CD14-positive monocyte (primary cell): Measurements from ENCODE around the gene IL1B. TPM values are rescaled to one million over a fixed set of nuclear protein-coding genes. Genes with fewer than 3 reads are reported as not detected.

Source experiments
- DNase-seq, 3 donors: peaks; one replicate each; pipeline ENCODE4 v3.0.0-alpha.2; 2011 to 2022
- H2AFZ ChIP-seq: 2 replicates; pipeline ENCODE4 v1.6.0; 2012; ENCODE audit warnings: mild to moderate bottlenecking, low read depth, low read length, inconsistent platforms; ENCODE audit not compliant: insufficient read depth, poor library complexity, severe bottlenecking
- H3K27ac ChIP-seq, 2 donors: 1 replicate in 1 of 2; 2 replicates in 1 of 2; pipeline ENCODE4 v1.5.1; 2012 to 2013; ENCODE audit warnings: low read length in 2 of 2, control low read depth in 1 of 2, inconsistent platforms in 1 of 2, low read depth in 1 of 2, mild to moderate bottlenecking in 1 of 2
- H3K27me3 ChIP-seq, 2 donors: one replicate each; pipeline versions ENCODE4 v1.6.0 to v1.6.1; 2011 to 2013; ENCODE audit warnings: low read length in 2 of 2; ENCODE audit not compliant: control insufficient read depth in 2 of 2, insufficient read depth in 2 of 2
- H3K36me3 ChIP-seq, 2 donors: replicated peaks in 1 of 2; 1 replicate in 1 of 2; 2 replicates in 1 of 2; pipeline versions ENCODE4 v1.5.1 to v1.6.1; 2012 to 2013; ENCODE audit warnings: low read length in 2 of 2, control low read depth in 1 of 2, inconsistent platforms in 1 of 2, mild to moderate bottlenecking in 1 of 2; ENCODE audit not compliant: insufficient read depth in 2 of 2, control insufficient read depth in 1 of 2
- H3K4me1 ChIP-seq, 2 donors: 1 replicate in 1 of 2; 2 replicates in 1 of 2; pipeline versions ENCODE4 v1.5.1 to v1.6.1; 2012 to 2013; ENCODE audit warnings: low read length in 2 of 2, control low read depth in 1 of 2, inconsistent platforms in 1 of 2, mild to moderate bottlenecking in 1 of 2, moderate library complexity in 1 of 2; ENCODE audit not compliant: insufficient read depth in 2 of 2, control insufficient read depth in 1 of 2
- H3K4me2 ChIP-seq: replicated peaks from 2 replicates; pipeline ENCODE3; 2012; ENCODE audit warnings: low read length, moderate library complexity, mild to moderate bottlenecking; ENCODE audit not compliant: poor library complexity, severe bottlenecking; ENCODE audit errors: extremely low read depth
- H3K4me3 ChIP-seq, 3 experiments: fragments of 200-600 bp in 1 of 3; sonication (generic) in 1 of 3; replicated peaks in 1 of 3; 1 replicate in 2 of 3; 2 replicates in 1 of 3; pipeline ENCODE4 v1.5.1; 2011 to 2013; ENCODE audit warnings: low read length in 3 of 3, mild to moderate bottlenecking in 3 of 3, control low read depth in 2 of 3, low read depth in 2 of 3, inconsistent platforms in 1 of 3, moderate library complexity in 1 of 3
- H3K79me2 ChIP-seq: 2 replicates; pipeline ENCODE4 v1.6.0; 2012; ENCODE audit warnings: mild to moderate bottlenecking, control low read depth, inconsistent platforms, low read length, moderate library complexity; ENCODE audit not compliant: insufficient read depth
- H3K9ac ChIP-seq: 2 replicates; pipeline ENCODE4 v1.6.0; 2017; ENCODE audit warnings: low read length, mild to moderate bottlenecking; ENCODE audit not compliant: insufficient read depth, poor library complexity, severe bottlenecking
- H3K9me3 ChIP-seq, 2 donors: replicated peaks in 1 of 2; 1 replicate in 1 of 2; 2 replicates in 1 of 2; pipeline versions ENCODE4 v1.5.1 to v1.6.1; 2012 to 2013; ENCODE audit warnings: low read length in 2 of 2, control low read depth in 1 of 2; ENCODE audit not compliant: control insufficient read depth in 1 of 2, insufficient read depth in 1 of 2
- H4K20me1 ChIP-seq: 2 replicates; pipeline ENCODE4 v1.6.0; 2012; ENCODE audit warnings: mild to moderate bottlenecking, low read length, control low read depth, moderate library complexity; ENCODE audit not compliant: insufficient read depth
- H3K27ac Mint-ChIP-seq, 7 donors: one replicate each; pipeline ENCODE4 v1.8.0; 2020; ENCODE audit warnings: mild to moderate bottlenecking in 7 of 7, mixed read lengths in 7 of 7, moderate library complexity in 6 of 7, inconsistent platforms in 2 of 7
- H3K27me3 Mint-ChIP-seq, 3 donors: one replicate each; pipeline ENCODE4 v1.8.0; 2021 to 2022; ENCODE audit warnings: low read depth in 3 of 3, mild to moderate bottlenecking in 3 of 3, mixed read lengths in 3 of 3, moderate library complexity in 3 of 3, inconsistent platforms in 1 of 3
- H3K36me3 Mint-ChIP-seq, 2 donors: one replicate each; pipeline ENCODE4 v1.8.0; 2020; ENCODE audit warnings: mixed read lengths in 2 of 2, inconsistent platforms in 1 of 2, mild to moderate bottlenecking in 1 of 2
- H3K4me1 Mint-ChIP-seq: one replicate; pipeline ENCODE4 v1.8.0; 2020; ENCODE audit warnings: mild to moderate bottlenecking, mixed read lengths
- H3K4me3 Mint-ChIP-seq, 2 donors: one replicate each; pipeline ENCODE4 v1.8.0; 2020; ENCODE audit warnings: mild to moderate bottlenecking in 2 of 2, mixed read lengths in 2 of 2, moderate library complexity in 1 of 2
- H3K9me3 Mint-ChIP-seq, 7 donors: one replicate each; pipeline ENCODE4 v1.8.0; 2020 to 2022; ENCODE audit warnings: mixed read lengths in 7 of 7, mild to moderate bottlenecking in 6 of 7, moderate library complexity in 6 of 7, inconsistent platforms in 2 of 7
- CTCF ChIP-seq: fragments of 200-600 bp; IDR thresholded peaks from one replicate; pipeline ENCODE4 v1.8.0; 2022; ENCODE audit warnings: antibody characterized with exemption, mild to moderate bottlenecking
- WGBS: methylation state at CpG from one replicate; pipeline ENCODE4 v1.1.5; 2013; ENCODE audit warnings: missing lambda C conversion rate; ENCODE audit not compliant: insufficient coverage; 5-methylcytosine and 5-hydroxymethylcytosine counted together
- intact Hi-C, 2 donors: fragments of 100-400 bp; cut with micrococcal nuclease; formaldehyde crosslinking; loops; one replicate each; pipeline versions ENCODE4 v1.15.0 to v1.15.1; 2023
- polyA plus RNA-seq, 3 donors: library from polyadenylated mRNA; depleted of rRNA in 1 of 3; unstranded in 2 of 3; stranded (reverse) in 1 of 3; fragments of 300-500 nt in 2 of 3; fragments of >200 nt in 1 of 3; fragmentation: Illumina TruSeq in 2 of 3; gene quantifications; 1 replicate in 2 of 3; 2 replicates in 1 of 3; pipeline ENCODE4 v1.2.3, GENCODE V29; 2012 to 2021

Gene IL1B
- polyA plus RNA-seq, 3 donors, result 65.1 to 1,419 (median 114) TPM

- no peak overlapping the region for H3K9ac ChIP-seq
- H3K9me3 Mint-ChIP-seq, result peaks cover 5 to 10% (median 7%) of the 10 kb centered on the region in 7 donors
- intact Hi-C loops, result loop anchor here (5.0 to 10.0 kb wide), 4 partner anchors 34 to 88 kb away; partner anchors contain the start of genes CKAP2L (in 1 of the 2) and IL1B (in 1 of the 2)
- H4K20me1 ChIP-seq, result peaks cover 4% of the 10 kb centered on the region
- H3K27ac ChIP-seq, result no peak overlapping the region
- no peaks in the 10 kb centered on the region for H3K36me3 ChIP-seq
- DNase-seq, result no peak
- H3K4me2 ChIP-seq, result no peak overlapping the region
- no peak overlapping the region for H2AFZ ChIP-seq
- H3K9me3 ChIP-seq, result no peaks in the 10 kb centered on the region
- H3K4me1 ChIP-seq, result peaks cover 51 to 56% of the 10 kb centered on the region in 2 donors
- no peak overlapping the region for H3K4me3 Mint-ChIP-seq
- H3K79me2 ChIP-seq, result no peaks in the 10 kb centered on the region
- TF ChIP-seq CTCF, result no peak
- peaks cover 0 to 3% of the 10 kb centered on the region in 2 donors for H3K36me3 Mint-ChIP-seq
- H3K4me3 ChIP-seq, result no peak overlapping the region
- H3K27me3 ChIP-seq, result no peaks in the 10 kb centered on the region
- H3K4me1 Mint-ChIP-seq, result peaks cover 43% of the 10 kb centered on the region
- H3K27ac Mint-ChIP-seq, result peak overlapping the region in 2 of 7 donors; percentile 15 to 31
- WGBS, result no CpG with 5 or more reads among the region's 1 CpG
- peaks cover 0 to 5% (median 4%) of the 10 kb centered on the region in 3 donors for H3K27me3 Mint-ChIP-seq
Measured at GRCh38 chr2:112796486-112796885, 40.1 kb downstream of the IL1B start.

DNA sequence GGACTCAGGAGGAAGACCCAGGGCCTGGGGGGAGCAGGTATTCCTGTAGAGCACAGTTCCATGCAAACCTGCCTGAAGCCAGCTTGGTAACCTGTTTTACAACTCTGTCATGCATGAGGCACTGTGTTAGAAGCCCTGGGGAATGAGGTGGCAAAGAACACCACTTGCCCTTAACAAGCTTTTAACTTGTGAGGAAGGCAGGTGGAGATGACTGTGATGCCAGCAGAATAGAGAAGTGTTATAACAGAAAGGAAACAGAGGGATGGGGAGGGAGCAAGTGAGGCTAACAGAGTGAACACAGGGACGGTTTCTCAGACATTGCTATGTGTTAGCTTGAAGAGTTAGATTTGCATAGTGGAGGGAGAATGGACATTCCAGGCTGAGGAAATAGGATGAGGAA lies 40.8 kb downstream of the IL1B start:
- intact Hi-C loops, result loop anchor here (5.0 to 10.0 kb wide), 4 partner anchors 33 to 89 kb away; partner anchors contain the start of genes CKAP2L (in 1 of the 2) and IL1B (in 1 of the 2)
- H3K4me1 Mint-ChIP-seq, result peaks cover 44% of the 10 kb centered on the region
- H3K27me3 Mint-ChIP-seq, result peaks cover 0 to 5% (median 4%) of the 10 kb centered on the region in 3 donors
- Histone ChIP-seq H4K20me1 (peaks cover 4% of the 10 kb centered on the region), H3K4me2 (no peak overlapping the region), H3K27ac (peak overlapping the region in 1 of 2 donors; percentile 1), H3K9ac (no peak overlapping the region), H3K27me3 (no peaks in the 10 kb centered on the region), H2AFZ (no peak overlapping the region), H3K79me2 (no peaks in the 10 kb centered on the region), H3K36me3 (no peaks in the 10 kb centered on the region), H3K4me3 (no peak overlapping the region), H3K9me3 (no peaks in the 10 kb centered on the region), H3K4me1 (peaks cover 51 to 58% of the 10 kb centered on the region in 2 donors)
- peaks cover 5 to 10% (median 7%) of the 10 kb centered on the region in 7 donors for H3K9me3 Mint-ChIP-seq
- no peak overlapping the region for H3K4me3 Mint-ChIP-seq
- peak overlapping the region; percentile 23 to 91 (median 48) for H3K27ac Mint-ChIP-seq
- DNase-seq, result peak; percentile 51 to 93 (median 63)
- peaks cover 0 to 3% of the 10 kb centered on the region in 2 donors for H3K36me3 Mint-ChIP-seq
- TF ChIP-seq CTCF, result no peak
- WGBS, result no CpG with 5 or more reads among the region's 1 CpG
